IPS DF 4.7 (cell line): ENCODE data around the gene POLDIP2.

Experiments
- DNase-seq: peaks from one replicate; pipeline ENCODE4 v3.0.0-alpha.2; 2013; ENCODE audit warnings: low spot score; ENCODE audit errors: extremely low read depth

The POLDIP2 gene

GRCh38 chr17:28390563-28390962 lies 33.2 kb upstream of the POLDIP2 start:
- DNase-seq: no peak

GRCh38 chr17:28390141-28390540 lies 32.8 kb upstream of the POLDIP2 start:
- no peak for DNase-seq

DNA sequence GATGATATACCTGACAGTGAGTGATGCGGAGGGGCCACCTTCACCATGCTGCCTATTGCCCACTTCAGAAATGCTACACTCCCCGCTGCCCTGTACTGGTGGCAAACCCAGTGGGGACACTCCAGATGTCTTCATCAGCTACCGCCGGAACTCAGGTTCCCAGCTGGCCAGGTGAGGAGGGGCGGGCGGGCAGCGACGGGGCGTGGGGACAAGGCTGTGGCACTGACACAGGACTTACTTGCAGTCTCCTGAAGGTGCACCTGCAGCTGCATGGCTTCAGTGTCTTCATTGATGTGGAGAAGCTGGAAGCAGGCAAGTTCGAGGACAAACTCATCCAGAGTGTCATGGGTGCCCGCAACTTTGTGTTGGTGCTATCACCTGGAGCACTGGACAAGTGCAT lies 30.8 kb upstream of the POLDIP2 start:
- no peak for DNase-seq

DNA sequence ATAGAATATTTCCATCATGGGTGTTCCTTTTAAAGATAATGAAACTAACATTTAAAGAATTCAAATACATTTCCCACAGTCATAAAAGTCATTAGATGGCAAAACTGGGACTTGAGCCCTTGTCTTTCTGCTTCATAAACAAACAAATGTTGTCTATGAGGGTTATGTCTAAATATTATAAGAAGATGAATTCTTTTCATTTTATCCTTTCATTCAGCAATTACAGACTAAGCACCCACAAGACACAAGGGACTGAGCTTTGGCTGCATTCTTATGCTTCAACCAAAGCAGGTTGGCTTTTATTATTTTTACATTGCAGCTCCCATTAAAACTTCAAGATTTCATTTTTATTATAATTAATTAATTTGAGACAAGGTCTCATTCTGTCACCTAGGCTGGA lies 29.1 kb upstream of the POLDIP2 start:
- DNase-seq: no peak

DNA sequence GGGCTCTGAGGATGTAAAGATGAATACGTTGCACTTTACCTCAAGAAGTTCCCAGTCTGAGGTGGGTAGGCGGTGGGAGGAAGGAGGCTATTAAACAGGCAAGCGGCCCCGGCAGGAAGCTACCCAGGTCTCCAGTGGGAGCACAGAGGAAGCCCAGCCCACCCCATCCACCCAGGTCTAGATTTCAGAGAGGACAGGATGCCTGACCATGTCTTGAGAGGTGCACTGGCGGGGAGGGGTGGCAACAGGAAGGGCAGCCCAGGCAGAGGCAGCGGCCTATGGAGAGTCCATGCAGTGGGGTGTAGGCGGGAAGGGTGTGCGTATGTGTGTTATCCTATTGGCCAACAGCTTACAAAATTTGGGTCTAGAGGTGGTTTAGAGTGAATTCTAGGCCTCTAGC lies 28.1 kb upstream of the POLDIP2 start:
- no peak for DNase-seq

- DNase-seq: no peak
Measured at GRCh38 chr17:28385037-28385400, 27.7 kb upstream of the POLDIP2 start.

GRCh38 chr17:28384281-28385036 lies 27.1 kb upstream of the POLDIP2 start:
- no peak for DNase-seq

- DNase-seq: no peak
Measured at GRCh38 chr17:28381141-28381825, 24.0 kb upstream of the POLDIP2 start.

GRCh38 chr17:28379814-28380801 lies 22.8 kb upstream of the POLDIP2 start:
- no peak for DNase-seq

GRCh38 chr17:28372945-28373274 lies 15.6 kb upstream of the POLDIP2 start:
- DNase-seq: no peak

- DNase-seq: no peak
Measured at GRCh38 chr17:28372203-28372944, 15.0 kb upstream of the POLDIP2 start.

- DNase-seq: no peak
Measured at GRCh38 chr17:28371245-28372202, 14.2 kb upstream of the POLDIP2 start, which contains the start of gene SARM1. Gene SARM1, plus strand, starts transcription at chr17:28371694. Its CDS starts 339 bp downstream, at chr17:28372033.

GRCh38 chr17:28370744-28371103 lies 13.4 kb upstream of the POLDIP2 start:
- DNase-seq: no peak

DNA sequence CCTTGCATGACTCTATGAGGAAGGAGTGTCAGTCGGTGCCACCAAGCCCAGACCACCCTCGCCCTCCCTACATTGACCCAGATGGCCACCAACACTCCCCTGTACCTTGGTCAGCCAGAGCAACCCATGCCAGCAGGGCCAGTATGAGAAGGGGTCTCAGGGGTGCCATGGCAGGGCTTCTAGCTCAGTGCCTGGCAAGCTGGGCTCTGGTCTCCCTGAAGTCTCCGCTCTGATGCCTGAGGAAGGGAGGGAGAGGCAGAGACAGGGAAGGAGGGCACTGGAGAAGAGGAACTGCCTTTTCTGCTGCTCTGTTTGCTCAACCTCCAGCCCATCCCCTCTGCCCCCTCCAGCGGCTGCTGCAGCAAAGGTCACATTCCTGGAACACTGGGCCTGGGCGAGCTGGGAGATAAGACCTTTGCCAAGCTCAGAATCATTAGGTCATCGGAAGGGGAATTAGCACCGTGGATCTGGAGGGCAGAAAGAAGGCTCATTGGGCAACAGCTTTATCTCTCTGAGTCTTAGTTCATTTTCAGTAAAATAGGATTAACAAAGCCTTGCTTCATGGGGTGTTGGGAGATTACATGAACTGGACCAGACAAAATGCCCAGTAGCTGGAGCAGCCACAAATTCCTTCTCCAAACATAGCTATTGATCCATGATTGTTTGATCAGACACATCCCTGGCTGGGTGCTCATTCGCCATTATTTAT lies 12.9 kb upstream of the POLDIP2 start, which contains the start of gene VTN:
Gene VTN, minus strand, starts transcription at position 273 of the 709 bp plus-strand sequence. Its CDS starts 104 bp downstream, at position 169.
- DNase-seq: no peak

- DNase-seq: no peak
Measured at GRCh38 chr17:28369684-28370034, 12.3 kb upstream of the POLDIP2 start.

- no peak for DNase-seq
Measured at GRCh38 chr17:28368915-28369683, 11.8 kb upstream of the POLDIP2 start.

GRCh38 chr17:28368306-28368831 lies 11.0 kb upstream of the POLDIP2 start:
- no peak for DNase-seq

DNA sequence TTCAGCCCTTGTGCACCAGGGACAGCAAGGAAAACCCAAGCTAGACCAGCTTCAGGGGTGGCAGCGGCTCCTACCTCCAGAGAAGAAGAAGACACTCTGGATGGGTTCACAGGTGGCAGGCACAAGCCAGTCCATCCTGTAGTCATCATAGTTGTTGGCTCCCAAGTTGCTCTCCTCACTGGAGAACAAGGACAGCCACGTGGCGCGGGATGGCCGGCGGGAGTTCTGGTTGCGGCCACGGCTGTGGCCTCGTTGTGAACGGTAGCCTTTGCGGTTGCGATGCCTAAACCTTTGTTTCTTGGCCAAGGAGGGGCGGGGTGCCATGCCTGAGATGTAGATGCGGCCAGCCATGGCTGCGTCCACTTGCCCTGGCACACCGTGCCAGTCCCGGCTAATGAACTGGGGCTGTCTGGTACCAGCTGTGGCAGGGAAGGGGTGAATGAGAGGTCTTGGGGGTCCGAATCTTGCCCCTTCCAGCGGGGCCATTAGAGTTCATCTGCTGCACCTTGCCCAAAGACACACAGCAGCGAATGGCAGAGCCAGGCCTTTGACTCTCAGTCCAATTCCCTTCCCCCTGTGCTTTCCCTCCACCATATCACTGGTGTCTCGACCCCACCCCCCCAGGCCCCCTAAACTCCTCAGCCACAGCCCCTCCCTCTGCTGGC lies 10.4 kb upstream of the POLDIP2 start:
- no peak for DNase-seq
